GM19438 (cell line): ENCODE results near the gene XIST.
"Not testable (repeated sequence)": the region's sequence is repeated elsewhere in the genome, so short reads cannot be mapped to it uniquely, and the experiment has no call there.

Experiments used
- ATAC-seq: cut with Tn5 transposase; IDR thresholded peaks from one replicate; pipeline ENCODE4 v1.9.1; 2021; ENCODE audit warnings: low read depth; ENCODE audit not compliant: unreplicated experiment

The XIST gene

GRCh38 chrX:73817393-73818199 is 34.9 kb downstream of the XIST start:
- ATAC-seq = no peak

DNA sequence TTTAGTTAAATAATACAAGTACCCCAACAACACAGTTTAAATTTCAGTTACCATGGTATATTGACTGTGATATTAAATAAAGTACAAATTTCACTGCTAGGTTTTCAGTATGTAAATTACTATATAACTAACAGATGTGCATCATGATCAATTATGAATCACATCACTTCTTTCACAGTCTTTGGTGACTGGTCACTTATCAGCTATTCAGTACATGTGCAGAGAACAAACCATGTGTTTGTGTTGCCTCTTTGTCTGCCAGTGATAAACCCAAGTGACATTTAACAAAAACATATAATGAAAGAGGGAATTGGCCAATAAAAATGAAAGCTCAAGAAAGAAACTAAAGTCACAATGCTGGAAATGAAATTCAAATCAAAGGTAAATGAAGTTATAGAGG is 40.3 kb downstream of the XIST start:
- no peak for ATAC-seq

- not testable (repeated sequence) for ATAC-seq
Observed at GRCh38 chrX:73804109-73804508, 48.4 kb downstream of the XIST start.

- ATAC-seq = no peak
Observed at GRCh38 chrX:73799888-73800287, 52.6 kb downstream of the XIST start.

DNA sequence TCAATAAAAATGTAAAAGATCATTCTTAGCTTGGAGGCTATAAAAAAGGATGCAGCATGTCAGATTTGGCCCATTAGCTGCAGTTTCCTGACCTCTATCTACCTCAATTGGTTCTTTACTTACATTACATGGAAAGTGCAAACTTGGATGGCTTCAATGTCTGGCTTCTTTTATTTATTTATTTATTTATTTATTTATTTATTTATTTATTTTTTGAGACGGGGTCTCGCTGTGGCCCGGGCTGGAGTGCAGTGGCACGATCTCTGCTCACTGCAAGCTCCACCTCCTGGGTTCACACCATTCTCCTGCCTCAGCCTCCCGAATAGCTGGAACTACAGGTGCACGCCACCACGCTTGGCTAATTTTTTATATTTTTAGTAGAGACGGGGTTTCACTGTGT is 60.0 kb downstream of the XIST start:
- ATAC-seq = not testable (repeated sequence)

DNA sequence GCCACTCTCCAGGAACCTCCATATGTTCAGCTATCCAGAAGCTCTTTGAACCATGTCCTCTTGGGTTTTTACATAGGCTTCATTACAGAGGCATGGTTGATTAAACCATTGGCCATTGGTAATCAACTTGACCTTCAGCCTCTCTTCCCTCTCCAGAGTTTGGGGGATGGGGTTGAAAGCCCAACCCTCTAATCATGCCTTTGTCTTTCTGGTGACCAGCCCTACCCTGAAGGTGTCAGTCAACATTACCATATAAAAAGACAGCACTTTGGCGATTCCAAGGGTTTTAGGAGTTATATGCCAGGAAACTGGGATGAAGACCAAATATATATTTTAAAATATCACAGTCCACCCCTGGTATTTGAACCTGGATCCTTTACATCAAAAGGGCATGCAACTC is 67.0 kb downstream of the XIST start:
- ATAC-seq = no peak
